Rectal smooth muscle tissue (tissue), 1 donor: ENCODE results near the gene DHX40.
A peak's percentile ranks its signal among the peaks of the same experiment; 100 is the strongest.

Source experiments
- H3K27ac ChIP-seq: one replicate; pipeline ENCODE4 v1.7.0; 2013; ENCODE audit warnings: low read depth, low read length, inconsistent platforms
- H3K27me3 ChIP-seq: one replicate; pipeline ENCODE4 v1.7.0; 2013; ENCODE audit warnings: low read length; ENCODE audit not compliant: control insufficient read depth, insufficient read depth
- H3K36me3 ChIP-seq: one replicate; pipeline ENCODE4 v1.7.0; 2013; ENCODE audit warnings: low read length; ENCODE audit not compliant: control insufficient read depth, insufficient read depth
- H3K4me1 ChIP-seq: one replicate; pipeline ENCODE4 v1.7.0; 2013; ENCODE audit warnings: low read length; ENCODE audit not compliant: control insufficient read depth, insufficient read depth
- H3K4me3 ChIP-seq: one replicate; pipeline ENCODE4 v1.7.0; 2013; ENCODE audit warnings: low read length
- H3K9ac ChIP-seq: one replicate; pipeline ENCODE4 v1.7.0; 2013; ENCODE audit warnings: low read length

The DHX40 gene

GRCh38 chr17:59620518-59621259, 55.3 kb downstream of the DHX40 start:
- H3K9ac ChIP-seq: peak overlapping the region; percentile 96
- H3K4me1 ChIP-seq: peaks cover 8% of the 10 kb centered on the region
- peak overlapping the region; percentile 94 for H3K27ac ChIP-seq
- H3K36me3 ChIP-seq: no peaks in the 10 kb centered on the region
- peak overlapping the region; percentile 98 for H3K4me3 ChIP-seq
- H3K27me3 ChIP-seq: no peaks in the 10 kb centered on the region

DNA sequence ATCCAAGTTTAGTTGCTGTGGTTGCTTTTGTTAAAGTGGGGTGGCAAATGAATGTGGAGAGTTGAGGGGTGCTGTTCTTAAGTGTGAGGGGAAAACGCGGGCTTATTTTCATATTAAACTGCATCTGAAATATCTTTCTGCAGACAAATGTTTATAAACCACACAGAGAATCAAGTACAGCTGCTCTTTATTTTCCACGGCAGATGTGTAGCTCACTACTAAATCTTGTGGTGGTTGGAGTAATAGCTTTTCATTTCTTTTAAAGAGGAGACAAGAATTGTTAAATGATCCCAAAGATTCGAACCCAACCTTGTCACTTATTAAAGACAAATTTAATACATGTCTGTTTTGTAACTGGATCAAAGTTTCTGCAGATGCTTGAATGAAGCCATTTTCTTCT, 56.4 kb downstream of the DHX40 start:
- H3K27ac ChIP-seq: no peak overlapping the region

GRCh38 chr17:59623151-59623550, 57.7 kb downstream of the DHX40 start:
- peaks cover 15% of the 10 kb centered on the region for H3K4me1 ChIP-seq
- H3K27me3 ChIP-seq: no peaks in the 10 kb centered on the region
- no peak overlapping the region for H3K9ac ChIP-seq
- no peak overlapping the region for H3K4me3 ChIP-seq
- no peaks in the 10 kb centered on the region for H3K36me3 ChIP-seq
- H3K27ac ChIP-seq: no peak overlapping the region

More for the DNA sequence above, 56.4 kb downstream of the DHX40 start:
- Histone ChIP-seq H3K27me3 (no peaks in the 10 kb centered on the region), H3K4me3 (peak overlapping the region; percentile 98), H3K4me1 (peaks cover 10% of the 10 kb centered on the region), H3K9ac (no peak overlapping the region), H3K36me3 (no peaks in the 10 kb centered on the region)

DNA sequence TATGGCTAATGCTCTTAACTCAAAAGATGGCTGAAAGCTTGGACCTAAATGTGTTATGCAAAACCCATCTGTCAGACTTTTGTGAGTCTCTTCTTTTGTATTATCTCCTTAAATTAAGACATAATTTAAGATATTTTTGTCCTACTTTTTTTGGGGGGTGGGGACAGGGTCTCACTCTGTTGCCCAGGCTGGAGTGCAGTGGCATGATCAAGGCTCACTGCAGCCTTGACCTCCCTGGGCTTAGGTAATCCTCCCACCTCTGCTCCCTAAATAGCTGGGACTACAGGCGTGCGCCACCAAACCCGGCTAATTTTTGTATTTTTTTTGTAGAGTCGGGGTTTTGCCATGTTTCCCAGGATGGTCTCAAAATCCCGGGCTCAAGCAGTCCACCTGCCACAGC, 61.3 kb downstream of the DHX40 start:
- Histone ChIP-seq H3K36me3 (no peaks in the 10 kb centered on the region), H3K4me1 (peaks cover 9% of the 10 kb centered on the region), H3K4me3 (no peak overlapping the region), H3K27ac (no peak overlapping the region), H3K9ac (no peak overlapping the region), H3K27me3 (no peaks in the 10 kb centered on the region)

- no peak overlapping the region for H3K27ac ChIP-seq
- H3K36me3 ChIP-seq: no peaks in the 10 kb centered on the region
- no peak overlapping the region for H3K9ac ChIP-seq
- H3K27me3 ChIP-seq: no peaks in the 10 kb centered on the region
- peaks cover 8% of the 10 kb centered on the region for H3K4me1 ChIP-seq
- H3K4me3 ChIP-seq: no peak overlapping the region
Measured at GRCh38 chr17:59627274-59627673, 61.9 kb downstream of the DHX40 start.

DNA sequence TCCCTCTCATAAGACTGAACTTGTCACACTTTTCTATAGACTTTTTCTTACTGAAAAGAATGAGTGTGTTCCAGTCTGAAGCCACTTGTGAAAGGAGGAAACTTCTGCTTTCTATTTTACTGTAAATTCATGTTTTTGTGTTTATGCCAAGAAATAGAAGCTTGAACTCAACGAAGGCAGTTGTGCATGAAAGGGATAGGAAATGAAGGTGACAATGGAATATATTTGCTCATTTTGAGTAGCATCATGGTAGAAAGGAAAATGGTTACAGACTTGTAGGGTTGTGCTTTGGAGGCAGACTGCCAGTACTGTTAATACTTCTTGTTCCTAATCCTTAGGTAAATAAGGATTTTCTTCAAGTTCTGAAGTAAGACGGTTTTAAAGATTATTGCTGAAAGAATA, 62.4 kb downstream of the DHX40 start:
- Histone ChIP-seq H3K9ac (no peak overlapping the region), H3K36me3 (no peaks in the 10 kb centered on the region), H3K27me3 (no peaks in the 10 kb centered on the region), H3K4me3 (no peak overlapping the region), H3K27ac (peak overlapping the region; percentile 21), H3K4me1 (peaks cover 8% of the 10 kb centered on the region)

DNA sequence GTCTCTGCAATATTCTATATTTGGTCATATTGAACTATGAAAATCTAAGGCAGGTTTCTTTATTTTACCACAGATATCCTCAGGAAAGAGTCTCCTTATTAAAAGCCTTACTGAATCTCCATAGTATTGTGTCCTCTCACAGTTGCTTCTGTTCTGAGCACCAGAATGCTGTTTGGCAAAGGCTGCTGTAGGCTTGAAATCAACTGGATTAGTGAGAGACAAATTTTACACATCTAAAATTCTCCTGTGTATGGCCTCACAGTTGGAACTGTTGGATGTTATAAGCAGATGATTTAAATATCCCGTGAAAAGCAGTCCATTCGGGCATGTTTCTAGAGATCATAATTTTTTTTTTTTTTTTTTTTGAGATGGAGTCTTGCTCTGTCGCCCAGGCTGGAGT, 63.8 kb downstream of the DHX40 start:
- no peaks in the 10 kb centered on the region for H3K27me3 ChIP-seq
- H3K4me3 ChIP-seq: no peak overlapping the region
- H3K27ac ChIP-seq: no peak overlapping the region
- H3K9ac ChIP-seq: no peak overlapping the region
- H3K4me1 ChIP-seq: peaks cover 9% of the 10 kb centered on the region
- H3K36me3 ChIP-seq: no peaks in the 10 kb centered on the region

GRCh38 chr17:59631276-59631675, 65.9 kb downstream of the DHX40 start:
- Histone ChIP-seq H3K36me3 (no peaks in the 10 kb centered on the region), H3K9ac (no peak overlapping the region), H3K27me3 (no peaks in the 10 kb centered on the region), H3K27ac (no peak overlapping the region), H3K4me1 (peaks cover 11% of the 10 kb centered on the region), H3K4me3 (no peak overlapping the region)

GRCh38 chr17:59632398-59632797, 67.0 kb downstream of the DHX40 start:
- Histone ChIP-seq H3K36me3 (no peaks in the 10 kb centered on the region), H3K4me1 (peaks cover 8% of the 10 kb centered on the region), H3K27ac (no peak overlapping the region)

DNA sequence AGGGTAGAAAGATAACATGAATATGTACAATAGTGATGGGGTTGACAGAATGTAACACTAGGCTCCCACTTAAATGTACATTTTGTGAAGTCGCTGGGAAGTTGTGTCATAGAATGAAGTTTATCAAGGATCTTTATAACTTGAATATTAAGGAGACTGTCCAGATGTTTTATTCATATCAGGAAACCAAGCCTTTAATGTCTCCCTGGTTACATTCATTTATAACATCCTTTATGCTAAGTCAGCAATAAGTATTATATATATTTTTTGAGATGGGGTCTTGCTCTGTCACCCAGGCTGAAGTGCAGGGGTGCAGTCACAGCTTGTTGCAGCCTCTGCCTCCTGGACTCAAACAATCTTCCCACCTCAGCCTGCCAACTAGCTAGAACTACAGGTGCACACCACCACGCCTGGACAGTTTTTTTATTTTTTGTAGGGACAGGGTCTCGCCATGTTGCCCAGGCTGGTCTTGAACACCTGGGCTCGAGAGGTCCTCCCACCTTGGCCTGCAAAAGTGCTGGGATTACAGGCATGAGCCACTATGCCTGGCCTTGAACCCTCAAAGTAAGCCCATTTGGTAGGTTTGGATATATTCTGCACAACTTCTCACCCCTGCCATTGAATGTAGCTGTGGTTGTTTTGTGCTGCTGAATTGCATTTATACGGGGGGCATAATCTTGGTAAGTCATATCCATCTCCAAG, 68.4 kb downstream of the DHX40 start:
- no peaks in the 10 kb centered on the region for H3K27me3 ChIP-seq
- no peaks in the 10 kb centered on the region for H3K36me3 ChIP-seq
- no peak overlapping the region for H3K4me3 ChIP-seq
- H3K9ac ChIP-seq: no peak overlapping the region
- peaks cover 6% of the 10 kb centered on the region for H3K4me1 ChIP-seq
- H3K27ac ChIP-seq: no peak overlapping the region

More at GRCh38 chr17:59632398-59632797, 67.0 kb downstream of the DHX40 start:
- Histone ChIP-seq H3K4me3 (no peak overlapping the region), H3K27me3 (no peaks in the 10 kb centered on the region), H3K9ac (no peak overlapping the region)

DNA sequence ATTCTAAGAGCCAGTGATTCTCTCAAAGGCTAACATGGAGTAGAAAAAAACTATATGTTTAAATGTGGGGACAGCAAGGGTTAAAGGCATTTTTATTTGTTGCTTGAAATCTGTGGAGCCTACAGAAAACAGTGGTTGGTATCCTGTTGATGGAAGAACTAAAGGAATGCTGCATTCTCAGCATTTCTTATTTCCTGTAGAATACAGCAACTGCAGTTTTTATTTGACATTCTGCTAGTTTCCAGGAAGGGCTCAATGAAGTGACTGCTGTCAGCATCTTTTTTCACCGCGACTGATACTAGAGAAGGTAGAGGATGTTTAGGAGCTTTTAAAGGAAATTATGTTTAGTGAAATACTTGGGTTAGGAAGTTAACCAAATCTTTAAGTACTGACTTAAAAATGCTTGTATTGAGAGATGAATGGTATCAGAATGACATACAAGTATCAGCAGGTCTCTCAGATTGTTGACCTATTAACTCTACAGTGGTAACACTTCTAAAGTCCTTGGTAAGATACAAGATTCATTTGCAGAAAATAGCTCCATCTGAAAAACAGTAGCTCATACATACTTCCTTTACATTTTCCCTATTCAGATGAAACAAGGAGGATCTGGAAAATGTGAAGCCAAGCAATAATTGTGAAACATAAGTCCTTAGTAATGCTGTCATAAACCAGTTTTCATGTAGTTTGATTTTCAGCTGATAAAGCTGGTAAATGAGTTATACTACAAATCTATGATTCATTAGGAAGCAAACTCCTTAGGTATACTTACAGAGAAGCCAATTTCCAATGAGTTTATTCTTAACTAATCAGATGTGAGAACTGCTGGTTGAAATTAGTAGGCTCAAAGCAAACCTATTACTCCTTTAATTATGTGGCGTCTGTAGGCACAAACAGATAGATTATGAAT, 69.5 kb downstream of the DHX40 start:
- H3K4me1 ChIP-seq: peaks cover 6% of the 10 kb centered on the region
- no peak overlapping the region for H3K4me3 ChIP-seq
- no peaks in the 10 kb centered on the region for H3K27me3 ChIP-seq
- H3K27ac ChIP-seq: no peak overlapping the region
- H3K9ac ChIP-seq: no peak overlapping the region
- no peaks in the 10 kb centered on the region for H3K36me3 ChIP-seq

- Histone ChIP-seq H3K27me3 (no peaks in the 10 kb centered on the region), H3K9ac (no peak overlapping the region), H3K4me1 (peaks cover 6% of the 10 kb centered on the region), H3K27ac (no peak overlapping the region), H3K36me3 (no peaks in the 10 kb centered on the region), H3K4me3 (no peak overlapping the region)
Measured at GRCh38 chr17:59637611-59638310, 72.4 kb downstream of the DHX40 start.
